HUES64 (cell line): ENCODE measurements around the gene UBASH3A.
"Not testable (repeated sequence)": the region's sequence is repeated elsewhere in the genome, so short reads cannot be mapped to it uniquely, and the experiment has no call there.

Experiments
- H3K27ac ChIP-seq: 2 replicates; pipeline ENCODE4 v1.7.0; 2013; ENCODE audit warnings: low read depth, low read length, inconsistent platforms
- H3K27me3 ChIP-seq: 2 replicates; pipeline ENCODE4 v1.6.1; 2013; ENCODE audit warnings: mild to moderate bottlenecking, low read length; ENCODE audit not compliant: insufficient read depth
- H3K36me3 ChIP-seq: 2 replicates; pipeline ENCODE4 v1.6.1; 2013; ENCODE audit warnings: mild to moderate bottlenecking, low read length; ENCODE audit not compliant: insufficient read depth
- H3K4me1 ChIP-seq: 2 replicates; pipeline ENCODE4 v1.6.1; 2013; ENCODE audit warnings: mild to moderate bottlenecking, low read length, moderate library complexity; ENCODE audit not compliant: insufficient read depth
- H3K4me3 ChIP-seq: 2 replicates; pipeline ENCODE4 v1.5.1; 2013; ENCODE audit warnings: mild to moderate bottlenecking, low read length, moderate library complexity
- H3K9ac ChIP-seq: 2 replicates; pipeline ENCODE4 v1.6.1; 2013; ENCODE audit warnings: mild to moderate bottlenecking, low read depth, low read length
- H3K9me3 ChIP-seq: 2 replicates; pipeline ENCODE4 v1.6.1; 2013; ENCODE audit warnings: low read depth, low read length; ENCODE audit not compliant: insufficient read depth
- WGBS: fragments of 150-250, 120-280 bp; methylation state at CpG from one replicate; pipeline ENCODE4 v1.1.7; 2013; ENCODE audit warnings: missing lambda C conversion rate; 5-methylcytosine and 5-hydroxymethylcytosine counted together

Gene UBASH3A

DNA sequence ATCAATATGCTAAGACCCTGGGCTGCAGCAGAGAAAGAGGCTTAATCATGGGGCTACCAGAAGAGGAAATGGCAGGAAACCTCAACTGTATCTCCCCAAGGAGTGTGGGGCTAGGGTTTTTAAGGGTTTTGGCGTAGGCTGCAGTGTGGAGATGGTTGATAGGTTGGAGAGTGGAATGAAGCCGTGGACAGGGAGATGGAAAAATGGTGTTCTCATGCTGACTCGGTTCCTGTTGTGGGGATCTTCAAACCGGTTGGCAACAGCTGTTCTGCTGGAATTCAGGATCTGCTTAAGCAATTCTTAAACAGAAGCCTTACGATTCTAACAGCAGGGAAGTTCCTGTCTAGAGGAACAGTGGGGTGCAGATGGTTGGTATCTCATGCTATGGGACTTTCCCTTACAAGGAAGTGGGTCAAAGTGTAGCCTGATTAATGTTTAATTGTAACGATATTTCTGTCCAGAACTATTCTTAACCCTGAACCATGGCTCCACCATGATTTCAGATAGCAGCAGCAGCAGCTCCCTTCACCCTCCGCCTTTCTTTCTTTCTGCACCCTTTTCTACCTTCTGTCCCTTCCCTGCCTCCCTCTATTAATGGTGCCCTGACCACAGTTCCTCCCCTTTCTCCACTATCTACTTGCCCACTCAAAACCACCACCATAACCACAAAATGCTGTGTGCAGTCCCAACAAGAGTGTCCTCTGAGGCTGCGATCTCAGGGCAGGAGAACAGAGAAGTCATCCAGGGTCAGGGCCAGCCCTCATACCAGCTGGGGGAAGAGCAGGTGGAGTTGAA lies 61.5 kb downstream of the UBASH3A start:
- peaks cover 35% of the 10 kb centered on the region for H3K4me1 ChIP-seq
- no peak overlapping the region for H3K27ac ChIP-seq
- H3K36me3 ChIP-seq = no peaks in the 10 kb centered on the region
- no peak overlapping the region for H3K4me3 ChIP-seq
- 82% methylated on average over 8 of the region's 8 CpGs for WGBS
- H3K9me3 ChIP-seq = no peaks in the 10 kb centered on the region
- H3K27me3 ChIP-seq = no peaks in the 10 kb centered on the region
- no peak overlapping the region for H3K9ac ChIP-seq

DNA sequence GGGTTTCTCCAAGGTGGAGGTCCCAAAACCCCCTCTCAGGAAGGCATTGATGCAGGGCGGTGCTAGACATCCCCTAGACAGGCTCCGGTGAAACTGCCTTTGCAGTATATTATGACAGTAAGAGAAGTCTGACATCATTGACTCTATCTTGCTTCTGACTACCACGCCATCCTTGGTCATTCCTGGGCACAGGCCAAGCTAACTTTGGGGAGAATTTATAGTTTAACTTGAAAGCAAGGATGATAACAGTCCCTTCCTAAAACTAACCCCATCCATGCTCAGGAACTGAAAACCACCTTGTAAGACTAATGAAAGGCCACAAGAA lies 62.1 kb downstream of the UBASH3A start:
- H3K27me3 ChIP-seq = no peaks in the 10 kb centered on the region
- no peak overlapping the region for H3K4me3 ChIP-seq
- peaks cover 35% of the 10 kb centered on the region for H3K4me1 ChIP-seq
- WGBS = 98% methylated on average over 3 of the region's 3 CpGs
- no peaks in the 10 kb centered on the region for H3K36me3 ChIP-seq
- no peak overlapping the region for H3K27ac ChIP-seq
- no peaks in the 10 kb centered on the region for H3K9me3 ChIP-seq
- H3K9ac ChIP-seq = no peak overlapping the region

DNA sequence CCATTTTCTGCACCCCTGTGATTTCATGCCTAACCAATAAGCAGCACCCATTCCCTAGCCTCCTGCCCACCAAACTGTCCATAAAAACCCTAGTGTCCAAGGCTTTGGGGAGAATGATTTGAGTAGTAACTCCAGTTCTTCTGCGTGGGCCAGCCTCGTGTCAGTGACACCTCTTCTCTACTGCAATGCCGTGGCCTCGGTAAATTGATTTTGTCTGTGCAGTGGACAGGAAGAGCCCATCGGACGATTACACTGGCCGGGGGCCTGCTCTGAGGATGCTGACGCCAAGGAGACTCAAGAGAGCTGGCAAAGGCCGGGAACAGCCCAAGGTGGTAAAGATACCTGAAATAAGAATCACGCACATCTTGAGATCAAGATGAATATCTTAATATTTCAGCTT lies 63.0 kb downstream of the UBASH3A start:
- Histone ChIP-seq H3K36me3 (no peaks in the 10 kb centered on the region), H3K4me1 (peaks cover 32% of the 10 kb centered on the region), H3K9ac (no peak overlapping the region), H3K27me3 (no peaks in the 10 kb centered on the region), H3K9me3 (no peaks in the 10 kb centered on the region), H3K4me3 (no peak overlapping the region), H3K27ac (no peak overlapping the region)
- 95% methylated on average over 10 of the region's 10 CpGs for WGBS

DNA sequence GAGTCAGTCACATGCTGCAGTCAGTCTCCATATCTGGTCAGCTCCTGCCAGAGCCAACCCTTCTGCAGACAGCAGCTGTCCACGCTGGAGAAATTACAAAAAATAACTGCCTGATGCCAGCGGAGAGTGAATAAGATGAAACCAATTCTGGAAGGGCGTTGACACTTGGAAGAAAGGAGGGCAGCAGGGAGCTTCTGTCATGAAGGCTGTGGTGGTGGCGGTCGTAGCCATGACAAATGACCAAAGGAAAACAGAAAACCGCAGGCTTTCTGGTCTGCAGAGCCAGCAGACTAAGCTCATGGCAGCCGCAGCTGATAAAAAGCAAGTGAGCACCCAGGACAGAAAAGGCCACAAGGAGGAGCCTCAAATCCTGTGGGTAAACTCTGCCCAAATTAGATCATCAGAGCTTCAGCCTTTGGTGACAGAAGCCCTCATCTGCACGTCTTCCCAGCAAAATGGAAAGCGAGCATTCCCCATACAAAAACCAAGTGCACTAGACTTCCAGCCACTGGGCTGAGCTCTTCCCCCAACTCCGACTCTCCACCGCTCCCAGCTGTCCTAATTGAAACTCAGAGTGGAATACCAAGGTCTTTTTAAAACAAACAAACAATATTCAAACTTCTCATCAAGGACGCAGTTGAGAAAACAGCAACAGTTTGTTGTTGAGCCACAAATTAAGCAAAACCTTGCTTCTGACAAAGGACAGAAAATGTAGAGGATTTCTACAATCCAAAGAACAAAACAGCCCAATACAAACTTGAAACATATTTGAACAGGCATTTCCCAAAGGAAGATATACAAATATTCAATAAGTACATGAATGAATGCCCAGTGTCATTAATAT lies 63.7 kb downstream of the UBASH3A start:
- H3K36me3 ChIP-seq = no peaks in the 10 kb centered on the region
- no peaks in the 10 kb centered on the region for H3K27me3 ChIP-seq
- no peak overlapping the region for H3K9ac ChIP-seq
- no peak overlapping the region for H3K27ac ChIP-seq
- no peak overlapping the region for H3K4me3 ChIP-seq
- H3K4me1 ChIP-seq = peaks cover 26% of the 10 kb centered on the region
- 62% methylated on average over 12 of the region's 12 CpGs for WGBS
- H3K9me3 ChIP-seq = no peaks in the 10 kb centered on the region

DNA sequence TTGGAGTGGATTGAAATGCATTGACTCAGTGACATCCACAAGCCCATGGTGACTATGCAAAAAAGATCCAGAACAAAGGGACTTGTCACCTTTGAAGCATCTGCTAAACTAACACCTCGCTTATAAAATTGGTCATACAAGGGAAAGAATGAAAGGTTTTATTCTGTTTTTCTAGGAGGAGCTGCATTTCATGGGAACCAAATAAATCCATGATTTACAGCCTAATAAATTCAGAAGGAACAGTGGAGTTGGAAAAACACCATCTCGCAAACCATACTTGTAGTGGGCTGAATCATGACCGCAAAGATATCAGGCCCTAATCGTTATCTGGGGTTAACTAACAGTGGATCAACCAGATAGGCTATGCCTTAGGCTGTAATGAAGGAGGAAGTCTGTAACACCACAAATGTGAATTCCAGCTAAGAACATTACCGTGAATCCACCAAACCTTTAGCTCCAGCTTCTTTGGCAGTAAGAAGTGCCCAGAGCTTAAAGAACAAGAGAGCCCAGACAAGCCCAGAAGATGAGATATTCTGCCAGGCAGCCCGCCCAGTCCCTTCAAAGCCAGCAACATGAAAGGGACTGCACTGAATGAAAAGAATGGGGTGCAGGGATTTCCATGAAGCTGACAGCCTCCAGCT lies 64.9 kb downstream of the UBASH3A start:
- Histone ChIP-seq H3K9ac (no peak overlapping the region), H3K9me3 (no peaks in the 10 kb centered on the region), H3K4me3 (no peak overlapping the region), H3K36me3 (no peaks in the 10 kb centered on the region), H3K27ac (no peak overlapping the region), H3K27me3 (no peaks in the 10 kb centered on the region), H3K4me1 (peaks cover 14% of the 10 kb centered on the region)
- WGBS = 75% methylated on average over 6 of the region's 6 CpGs

DNA sequence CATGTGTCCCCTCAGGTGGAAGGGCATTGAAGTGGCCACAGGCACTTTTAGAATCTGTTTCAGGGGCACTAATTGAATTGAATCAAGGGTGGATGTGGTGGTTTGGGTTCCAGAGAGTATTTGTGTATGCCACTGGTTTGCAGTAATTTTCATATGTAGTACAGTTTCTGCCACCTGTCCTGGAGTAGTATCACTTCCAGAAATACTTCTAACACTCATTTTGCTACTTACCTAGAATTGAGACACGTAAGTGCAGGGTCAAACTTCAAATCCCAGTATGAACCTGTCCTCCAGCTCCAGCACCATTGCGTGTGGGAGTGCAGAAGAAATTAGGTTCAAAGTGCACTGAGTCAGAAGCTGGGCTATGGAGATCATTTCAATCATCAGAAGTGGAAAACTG lies 65.6 kb downstream of the UBASH3A start:
- Histone ChIP-seq H3K27ac (no peak overlapping the region), H3K36me3 (no peaks in the 10 kb centered on the region), H3K9ac (no peak overlapping the region), H3K4me3 (no peak overlapping the region), H3K27me3 (no peaks in the 10 kb centered on the region), H3K9me3 (no peaks in the 10 kb centered on the region), H3K4me1 (peaks cover 20% of the 10 kb centered on the region)
- 96% methylated on average over 2 of the region's 2 CpGs for WGBS

DNA sequence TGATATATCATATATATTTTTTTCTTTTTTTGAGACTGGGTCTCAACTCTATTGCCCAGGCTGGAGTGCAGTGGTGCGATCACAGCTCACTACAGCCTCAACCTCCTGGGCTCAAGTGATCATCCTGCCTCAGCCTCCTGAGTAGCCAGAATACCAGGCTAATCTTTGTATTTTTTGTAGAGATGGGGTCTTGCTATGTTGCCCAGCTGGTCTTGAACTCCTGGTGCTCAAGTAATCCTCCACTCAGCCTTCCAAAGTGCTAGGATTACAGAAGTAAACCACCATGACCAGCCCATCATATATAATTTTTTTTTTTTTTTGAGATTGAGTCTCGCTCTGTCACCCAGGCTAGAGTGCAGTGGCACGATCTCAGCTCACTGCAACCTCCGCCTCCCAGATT lies 66.0 kb downstream of the UBASH3A start:
- not testable (repeated sequence) for H3K9me3 ChIP-seq, H3K27ac ChIP-seq, H3K4me3 ChIP-seq, H3K9ac ChIP-seq, H3K27me3 ChIP-seq, H3K36me3 ChIP-seq
- peaks cover 24% of the 10 kb centered on the region for H3K4me1 ChIP-seq
- WGBS = 97% methylated on average over 4 of the region's 4 CpGs

DNA sequence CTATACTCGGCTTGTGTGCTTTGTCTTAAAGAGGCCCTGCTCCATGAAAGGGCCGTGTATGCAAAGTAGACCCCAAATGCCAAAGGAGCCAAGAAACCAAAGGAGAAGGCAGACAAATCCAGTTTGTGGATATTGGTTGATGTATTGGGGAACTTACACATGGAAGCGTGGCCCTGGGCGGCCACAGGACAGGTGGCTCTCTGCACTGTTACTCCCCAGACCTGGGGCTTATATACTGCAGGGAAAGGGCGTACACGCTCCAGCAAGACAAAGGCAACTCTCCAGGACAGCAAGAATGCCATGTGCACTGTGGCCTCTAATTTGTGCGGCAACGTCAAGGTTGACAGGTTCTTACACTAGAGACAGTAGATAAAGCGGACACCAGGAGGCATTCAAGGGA lies 67.5 kb downstream of the UBASH3A start:
- Histone ChIP-seq H3K9ac (no peak overlapping the region), H3K27ac (no peak overlapping the region), H3K9me3 (no peaks in the 10 kb centered on the region), H3K4me3 (no peak overlapping the region), H3K27me3 (no peaks in the 10 kb centered on the region), H3K4me1 (peaks cover 26% of the 10 kb centered on the region), H3K36me3 (no peaks in the 10 kb centered on the region)
- 93% methylated on average over 9 of the region's 9 CpGs for WGBS

DNA sequence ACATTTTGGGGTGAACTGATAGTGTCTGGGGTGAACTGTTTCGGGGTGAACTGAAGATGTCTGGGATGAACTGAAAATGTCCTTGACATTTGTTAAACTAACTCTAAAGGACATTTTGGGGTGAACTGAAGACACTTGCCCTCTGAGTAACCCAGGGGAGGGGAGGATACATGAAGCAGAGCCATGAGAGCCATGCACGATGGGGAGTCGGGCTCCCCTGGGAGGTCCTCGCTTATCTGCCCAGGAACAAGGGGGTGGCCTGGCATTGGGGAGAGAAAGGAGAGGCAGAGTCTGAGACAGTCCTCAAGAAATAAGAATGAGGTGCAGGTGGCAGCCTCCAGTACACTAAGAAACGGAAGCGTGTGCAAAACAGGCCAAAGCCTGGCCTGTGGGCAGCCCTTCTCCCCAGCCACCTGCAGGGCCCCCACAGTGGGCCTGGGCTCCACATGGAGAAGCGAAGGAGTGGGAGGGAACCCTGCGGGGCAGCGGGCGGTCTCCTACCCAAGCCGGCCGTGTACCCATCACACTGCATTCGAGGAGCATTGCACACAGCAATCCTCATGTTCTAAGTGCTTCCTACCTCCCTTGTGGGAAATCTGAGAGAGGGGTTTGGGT lies 68.1 kb downstream of the UBASH3A start:
- Histone ChIP-seq H3K9ac (no peak overlapping the region), H3K9me3 (no peaks in the 10 kb centered on the region), H3K27me3 (no peaks in the 10 kb centered on the region), H3K4me1 (peaks cover 26% of the 10 kb centered on the region), H3K36me3 (no peaks in the 10 kb centered on the region), H3K27ac (no peak overlapping the region), H3K4me3 (no peak overlapping the region)
- WGBS = 93% methylated on average over 13 of the region's 13 CpGs

DNA sequence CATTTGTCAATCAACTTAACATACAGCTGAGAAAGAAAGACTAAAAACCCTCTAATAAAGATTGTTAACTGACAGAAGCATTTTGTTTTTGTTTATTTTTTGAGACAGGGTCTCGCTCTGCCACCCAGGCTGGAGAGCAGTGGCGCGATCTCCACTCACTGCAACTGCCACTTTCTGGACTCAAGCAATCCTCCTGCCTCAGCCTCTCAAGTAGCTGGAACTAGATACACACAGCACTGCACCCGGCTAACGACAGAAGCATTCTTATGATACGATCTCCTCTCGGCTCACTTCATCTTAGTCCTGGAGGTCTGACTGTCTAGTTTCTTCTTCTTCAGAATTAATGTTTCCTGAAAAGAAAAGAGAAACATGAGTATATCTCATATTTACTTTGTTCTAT lies 68.8 kb downstream of the UBASH3A start:
- no peak overlapping the region for H3K4me3 ChIP-seq
- no peak overlapping the region for H3K27ac ChIP-seq
- H3K4me1 ChIP-seq = peaks cover 24% of the 10 kb centered on the region
- no peaks in the 10 kb centered on the region for H3K36me3 ChIP-seq
- WGBS = 86% methylated on average over 7 of the region's 7 CpGs
- H3K9ac ChIP-seq = no peak overlapping the region
- H3K27me3 ChIP-seq = no peaks in the 10 kb centered on the region
- no peaks in the 10 kb centered on the region for H3K9me3 ChIP-seq

DNA sequence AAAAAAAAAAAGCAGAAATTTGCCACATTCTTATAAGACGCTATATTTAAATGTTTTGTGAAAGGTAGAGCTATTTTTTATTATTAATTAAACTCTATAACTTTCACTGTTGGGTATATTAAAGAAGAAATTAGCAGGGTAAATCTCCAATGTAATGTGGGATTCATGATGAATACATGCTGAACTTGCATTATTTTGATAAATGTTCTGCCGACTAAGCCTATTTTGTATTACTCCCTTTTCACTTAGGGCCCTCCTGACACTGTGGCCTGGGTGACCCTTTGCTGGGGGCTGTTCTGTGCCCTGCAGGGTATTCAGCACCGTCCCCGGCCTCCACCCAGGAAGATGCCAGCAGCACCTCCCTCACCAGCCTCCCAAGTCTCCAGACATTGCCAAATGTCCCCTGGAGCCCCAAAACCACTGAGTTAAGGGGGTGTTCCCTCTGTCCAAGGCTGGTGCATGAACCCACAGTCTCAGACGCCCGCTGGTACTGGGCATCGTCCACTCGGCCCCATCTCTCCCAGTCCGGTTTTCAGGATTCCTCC lies 69.9 kb downstream of the UBASH3A start:
- no peak overlapping the region for H3K27ac ChIP-seq

More for the DNA sequence above, 69.9 kb downstream of the UBASH3A start:
- H3K9ac ChIP-seq = no peak overlapping the region
- H3K9me3 ChIP-seq = no peaks in the 10 kb centered on the region
- H3K4me3 ChIP-seq = no peak overlapping the region
- H3K4me1 ChIP-seq = peaks cover 14% of the 10 kb centered on the region
- H3K36me3 ChIP-seq = no peaks in the 10 kb centered on the region
- WGBS = 90% methylated on average over 8 of the region's 9 CpGs
- H3K27me3 ChIP-seq = no peaks in the 10 kb centered on the region
